CD14-positive monocyte (primary cell): ENCODE results near the gene COL6A6. TPM values are rescaled to one million over a fixed set of nuclear protein-coding genes. Genes with fewer than 3 reads are reported as not detected.

Experiments used
- DNase-seq, 3 donors: peaks; one replicate each; pipeline ENCODE4 v3.0.0-alpha.2; 2011 to 2022
- H2AFZ ChIP-seq: 2 replicates; pipeline ENCODE4 v1.6.0; 2012; ENCODE audit warnings: mild to moderate bottlenecking, low read depth, low read length, inconsistent platforms; ENCODE audit not compliant: insufficient read depth, poor library complexity, severe bottlenecking
- H3K27ac ChIP-seq, 2 donors: 1 replicate in 1 of 2; 2 replicates in 1 of 2; pipeline ENCODE4 v1.5.1; 2012 to 2013; ENCODE audit warnings: low read length in 2 of 2, control low read depth in 1 of 2, inconsistent platforms in 1 of 2, low read depth in 1 of 2, mild to moderate bottlenecking in 1 of 2
- H3K27me3 ChIP-seq, 2 donors: one replicate each; pipeline versions ENCODE4 v1.6.0 to v1.6.1; 2011 to 2013; ENCODE audit warnings: low read length in 2 of 2; ENCODE audit not compliant: control insufficient read depth in 2 of 2, insufficient read depth in 2 of 2
- H3K36me3 ChIP-seq, 2 donors: replicated peaks in 1 of 2; 1 replicate in 1 of 2; 2 replicates in 1 of 2; pipeline versions ENCODE4 v1.5.1 to v1.6.1; 2012 to 2013; ENCODE audit warnings: low read length in 2 of 2, control low read depth in 1 of 2, inconsistent platforms in 1 of 2, mild to moderate bottlenecking in 1 of 2; ENCODE audit not compliant: insufficient read depth in 2 of 2, control insufficient read depth in 1 of 2
- H3K4me1 ChIP-seq, 2 donors: 1 replicate in 1 of 2; 2 replicates in 1 of 2; pipeline versions ENCODE4 v1.5.1 to v1.6.1; 2012 to 2013; ENCODE audit warnings: low read length in 2 of 2, control low read depth in 1 of 2, inconsistent platforms in 1 of 2, mild to moderate bottlenecking in 1 of 2, moderate library complexity in 1 of 2; ENCODE audit not compliant: insufficient read depth in 2 of 2, control insufficient read depth in 1 of 2
- H3K4me2 ChIP-seq: replicated peaks from 2 replicates; pipeline ENCODE3; 2012; ENCODE audit warnings: low read length, moderate library complexity, mild to moderate bottlenecking; ENCODE audit not compliant: poor library complexity, severe bottlenecking; ENCODE audit errors: extremely low read depth
- H3K4me3 ChIP-seq, 3 experiments: fragments of 200-600 bp in 1 of 3; sonication (generic) in 1 of 3; replicated peaks in 1 of 3; 1 replicate in 2 of 3; 2 replicates in 1 of 3; pipeline ENCODE4 v1.5.1; 2011 to 2013; ENCODE audit warnings: low read length in 3 of 3, mild to moderate bottlenecking in 3 of 3, control low read depth in 2 of 3, low read depth in 2 of 3, inconsistent platforms in 1 of 3, moderate library complexity in 1 of 3
- H3K79me2 ChIP-seq: 2 replicates; pipeline ENCODE4 v1.6.0; 2012; ENCODE audit warnings: mild to moderate bottlenecking, control low read depth, inconsistent platforms, low read length, moderate library complexity; ENCODE audit not compliant: insufficient read depth
- H3K9ac ChIP-seq: 2 replicates; pipeline ENCODE4 v1.6.0; 2017; ENCODE audit warnings: low read length, mild to moderate bottlenecking; ENCODE audit not compliant: insufficient read depth, poor library complexity, severe bottlenecking
- H3K9me3 ChIP-seq, 2 donors: replicated peaks in 1 of 2; 1 replicate in 1 of 2; 2 replicates in 1 of 2; pipeline versions ENCODE4 v1.5.1 to v1.6.1; 2012 to 2013; ENCODE audit warnings: low read length in 2 of 2, control low read depth in 1 of 2; ENCODE audit not compliant: control insufficient read depth in 1 of 2, insufficient read depth in 1 of 2
- H4K20me1 ChIP-seq: 2 replicates; pipeline ENCODE4 v1.6.0; 2012; ENCODE audit warnings: mild to moderate bottlenecking, low read length, control low read depth, moderate library complexity; ENCODE audit not compliant: insufficient read depth
- H3K27ac Mint-ChIP-seq, 7 donors: one replicate each; pipeline ENCODE4 v1.8.0; 2020; ENCODE audit warnings: mild to moderate bottlenecking in 7 of 7, mixed read lengths in 7 of 7, moderate library complexity in 6 of 7, inconsistent platforms in 2 of 7
- H3K27me3 Mint-ChIP-seq, 3 donors: one replicate each; pipeline ENCODE4 v1.8.0; 2021 to 2022; ENCODE audit warnings: low read depth in 3 of 3, mild to moderate bottlenecking in 3 of 3, mixed read lengths in 3 of 3, moderate library complexity in 3 of 3, inconsistent platforms in 1 of 3
- H3K36me3 Mint-ChIP-seq, 2 donors: one replicate each; pipeline ENCODE4 v1.8.0; 2020; ENCODE audit warnings: mixed read lengths in 2 of 2, inconsistent platforms in 1 of 2, mild to moderate bottlenecking in 1 of 2
- H3K4me1 Mint-ChIP-seq: one replicate; pipeline ENCODE4 v1.8.0; 2020; ENCODE audit warnings: mild to moderate bottlenecking, mixed read lengths
- H3K4me3 Mint-ChIP-seq, 2 donors: one replicate each; pipeline ENCODE4 v1.8.0; 2020; ENCODE audit warnings: mild to moderate bottlenecking in 2 of 2, mixed read lengths in 2 of 2, moderate library complexity in 1 of 2
- H3K9me3 Mint-ChIP-seq, 7 donors: one replicate each; pipeline ENCODE4 v1.8.0; 2020 to 2022; ENCODE audit warnings: mixed read lengths in 7 of 7, mild to moderate bottlenecking in 6 of 7, moderate library complexity in 6 of 7, inconsistent platforms in 2 of 7
- WGBS: methylation state at CpG from one replicate; pipeline ENCODE4 v1.1.5; 2013; ENCODE audit warnings: missing lambda C conversion rate; ENCODE audit not compliant: insufficient coverage; 5-methylcytosine and 5-hydroxymethylcytosine counted together
- intact Hi-C, 2 donors: fragments of 100-400 bp; cut with micrococcal nuclease; formaldehyde crosslinking; loops; one replicate each; pipeline versions ENCODE4 v1.15.0 to v1.15.1; 2023
- polyA plus RNA-seq, 3 donors: library from polyadenylated mRNA; depleted of rRNA in 1 of 3; unstranded in 2 of 3; stranded (reverse) in 1 of 3; fragments of 300-500 nt in 2 of 3; fragments of >200 nt in 1 of 3; fragmentation: Illumina TruSeq in 2 of 3; gene quantifications; 1 replicate in 2 of 3; 2 replicates in 1 of 3; pipeline ENCODE4 v1.2.3, GENCODE V29; 2012 to 2021
- TF ChIP-seq, protein P1 (sequence below): fragments of 200-600 bp; IDR thresholded peaks from one replicate; pipeline ENCODE4 v1.8.0; 2022; ENCODE audit warnings: antibody characterized with exemption, mild to moderate bottlenecking

The COL6A6 gene
- polyA plus RNA-seq, 3 donors = not detected

DNA sequence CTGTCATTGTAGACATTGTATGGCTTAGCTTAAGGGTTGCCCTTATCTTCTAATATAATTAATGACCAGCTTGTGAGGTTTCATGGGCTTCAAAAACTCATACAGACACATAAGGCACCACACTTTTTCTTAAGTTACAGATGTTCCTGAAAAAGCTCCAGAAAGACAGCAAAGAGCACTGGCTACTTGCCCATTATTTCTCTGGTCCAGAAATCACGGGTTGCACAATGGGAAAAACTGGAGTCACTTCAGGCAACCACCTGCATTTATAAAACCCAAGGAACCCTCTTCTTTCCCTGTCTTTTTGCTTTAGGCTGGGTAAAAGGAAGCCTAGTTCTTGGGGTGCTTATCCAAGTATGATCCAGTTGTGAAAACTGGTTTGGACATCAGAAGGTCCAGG, 2.3 kb upstream of the COL6A6 start:
- H3K9me3 Mint-ChIP-seq = peaks cover 0 to 6% (median 2%) of the 10 kb centered on the region in 7 donors
- no peaks in the 10 kb centered on the region for H3K4me1 Mint-ChIP-seq
- H3K36me3 Mint-ChIP-seq = peaks cover 0 to 2% of the 10 kb centered on the region in 2 donors

DNA sequence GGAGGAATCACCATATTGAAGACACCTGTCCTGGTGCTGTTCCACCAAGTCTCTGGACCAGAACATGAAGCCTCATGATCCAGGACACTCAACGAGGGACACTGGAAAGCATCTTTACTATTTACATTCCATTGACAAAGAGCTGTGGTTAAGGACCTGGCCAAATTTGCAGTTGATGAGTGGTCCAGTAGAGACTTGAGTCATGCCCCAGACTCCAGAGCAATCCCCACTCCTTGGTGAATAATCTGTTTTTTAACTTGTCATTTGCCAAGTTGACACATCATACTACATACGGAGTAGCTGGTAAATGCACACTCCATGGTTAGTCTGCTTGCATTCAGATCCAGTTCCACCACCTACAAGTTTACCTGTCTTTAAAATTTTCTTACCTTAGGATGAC, 1.2 kb upstream of the COL6A6 start:
- Mint-ChIP-seq H3K27ac (no peak overlapping the region), H3K36me3 (peaks cover 0 to 2% of the 10 kb centered on the region in 2 donors), H3K27me3 (peaks cover 25 to 37% (median 31%) of the 10 kb centered on the region in 3 donors), H3K4me3 (peak overlapping the region in 1 of 2 donors; percentile 54), H3K9me3 (peaks cover 0 to 6% (median 2%) of the 10 kb centered on the region in 7 donors), H3K4me1 (no peaks in the 10 kb centered on the region)
- Histone ChIP-seq H3K36me3 (no peaks in the 10 kb centered on the region), H4K20me1 (no peaks in the 10 kb centered on the region), H3K4me1 (no peaks in the 10 kb centered on the region), H3K9me3 (no peaks in the 10 kb centered on the region), H3K9ac (no peak overlapping the region), H2AFZ (no peak overlapping the region), H3K4me3 (no peak overlapping the region), H3K4me2 (no peak overlapping the region), H3K27ac (no peak overlapping the region), H3K79me2 (no peaks in the 10 kb centered on the region), H3K27me3 (peaks cover 22 to 30% of the 10 kb centered on the region in 2 donors)
- TF ChIP-seq, protein P1, sequence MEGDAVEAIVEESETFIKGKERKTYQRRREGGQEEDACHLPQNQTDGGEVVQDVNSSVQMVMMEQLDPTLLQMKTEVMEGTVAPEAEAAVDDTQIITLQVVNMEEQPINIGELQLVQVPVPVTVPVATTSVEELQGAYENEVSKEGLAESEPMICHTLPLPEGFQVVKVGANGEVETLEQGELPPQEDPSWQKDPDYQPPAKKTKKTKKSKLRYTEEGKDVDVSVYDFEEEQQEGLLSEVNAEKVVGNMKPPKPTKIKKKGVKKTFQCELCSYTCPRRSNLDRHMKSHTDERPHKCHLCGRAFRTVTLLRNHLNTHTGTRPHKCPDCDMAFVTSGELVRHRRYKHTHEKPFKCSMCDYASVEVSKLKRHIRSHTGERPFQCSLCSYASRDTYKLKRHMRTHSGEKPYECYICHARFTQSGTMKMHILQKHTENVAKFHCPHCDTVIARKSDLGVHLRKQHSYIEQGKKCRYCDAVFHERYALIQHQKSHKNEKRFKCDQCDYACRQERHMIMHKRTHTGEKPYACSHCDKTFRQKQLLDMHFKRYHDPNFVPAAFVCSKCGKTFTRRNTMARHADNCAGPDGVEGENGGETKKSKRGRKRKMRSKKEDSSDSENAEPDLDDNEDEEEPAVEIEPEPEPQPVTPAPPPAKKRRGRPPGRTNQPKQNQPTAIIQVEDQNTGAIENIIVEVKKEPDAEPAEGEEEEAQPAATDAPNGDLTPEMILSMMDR = no peak
- intact Hi-C loops = no loop called here
- no peak for DNase-seq
- WGBS = 89% methylated on average over 1 of the region's 2 CpGs

More for the DNA sequence above, 2.3 kb upstream of the COL6A6 start:
- TF ChIP-seq, protein P1 = no peak
- Histone ChIP-seq H3K9me3 (no peaks in the 10 kb centered on the region), H3K27me3 (peaks cover 22 to 30% of the 10 kb centered on the region in 2 donors), H3K79me2 (no peaks in the 10 kb centered on the region), H4K20me1 (no peaks in the 10 kb centered on the region), H2AFZ (no peak overlapping the region), H3K4me2 (no peak overlapping the region), H3K4me1 (no peaks in the 10 kb centered on the region), H3K27ac (no peak overlapping the region), H3K36me3 (no peaks in the 10 kb centered on the region), H3K4me3 (no peak overlapping the region), H3K9ac (no peak overlapping the region)
- intact Hi-C loops = no loop called here
- Mint-ChIP-seq H3K4me3 (no peak overlapping the region), H3K27ac (no peak overlapping the region), H3K27me3 (peaks cover 25 to 35% (median 31%) of the 10 kb centered on the region in 3 donors)
- WGBS = no CpG with 5 or more reads among the region's 1 CpG
- no peak for DNase-seq
